Liver (tissue), 9 donors: Measurements from ENCODE around the gene SRPK1. TPM values are rescaled to one million over a fixed set of nuclear protein-coding genes. Genes with fewer than 3 reads are reported as not detected.

Source experiments
- DNase-seq: peaks from one replicate; pipeline ENCODE4 v3.0.0-alpha.2; 2017; ENCODE audit warnings: low spot score
- H3K27ac ChIP-seq, 2 donors: one replicate each; pipeline ENCODE4 v1.7.0; 2013; ENCODE audit warnings: inconsistent platforms in 2 of 2, low read length in 2 of 2, control low read depth in 1 of 2, low read depth in 1 of 2, mild to moderate bottlenecking in 1 of 2
- H3K27me3 ChIP-seq, 4 donors: one replicate each; pipeline versions ENCODE4 v1.6.1 to v1.7.0; 2013; ENCODE audit warnings: low read length in 3 of 4, inconsistent platforms in 1 of 4, mild to moderate bottlenecking in 1 of 4, moderate library complexity in 1 of 4; ENCODE audit not compliant: control insufficient read depth in 4 of 4, insufficient read depth in 4 of 4
- H3K36me3 ChIP-seq, 4 donors: one replicate each; pipeline versions ENCODE4 v1.6.1 to v1.7.0; 2013; ENCODE audit warnings: low read length in 3 of 4, mild to moderate bottlenecking in 3 of 4, low read depth in 1 of 4, moderate library complexity in 1 of 4; ENCODE audit not compliant: control insufficient read depth in 4 of 4, insufficient read depth in 3 of 4
- H3K4me1 ChIP-seq, 4 donors: one replicate each; pipeline versions ENCODE4 v1.6.1 to v1.7.0; 2013; ENCODE audit warnings: low read length in 3 of 4, mild to moderate bottlenecking in 3 of 4, moderate library complexity in 1 of 4; ENCODE audit not compliant: control insufficient read depth in 4 of 4, insufficient read depth in 4 of 4
- H3K4me3 ChIP-seq, 3 donors: one replicate each; pipeline versions ENCODE4 v1.6.1 to v1.7.0; 2013; ENCODE audit warnings: low read length in 3 of 3, control low read depth in 1 of 3, low read depth in 1 of 3, mild to moderate bottlenecking in 1 of 3
- H3K9ac ChIP-seq, 2 donors: one replicate each; pipeline ENCODE4 v1.7.0; 2013; ENCODE audit warnings: low read length in 2 of 2, mild to moderate bottlenecking in 2 of 2, moderate library complexity in 2 of 2, control low read depth in 1 of 2, low read depth in 1 of 2
- H3K9me3 ChIP-seq, 4 donors: one replicate each; pipeline versions ENCODE4 v1.6.1 to v1.7.0; 2013; ENCODE audit warnings: low read length in 3 of 4; ENCODE audit not compliant: control insufficient read depth in 4 of 4
- FOXA2 ChIP-seq: IDR thresholded peaks from 2 replicates; pipeline ENCODE4 v1.6.1; 2016; ENCODE audit warnings: antibody characterized with exemption
- HNF4G ChIP-seq: IDR thresholded peaks from 2 replicates; pipeline ENCODE4 v1.6.1; 2016; ENCODE audit warnings: antibody characterized with exemption
- JUND ChIP-seq, 2 donors: IDR thresholded peaks; 2 replicates each; pipeline ENCODE4 v1.6.1; 2016; ENCODE audit warnings: antibody characterized with exemption in 2 of 2
- NR2F2 ChIP-seq: IDR thresholded peaks from 2 replicates; pipeline ENCODE4 v1.6.1; 2016; ENCODE audit warnings: antibody characterized with exemption
- RAD21 ChIP-seq, 2 donors: IDR thresholded peaks; 2 replicates each; pipeline ENCODE4 v1.6.1; 2016; ENCODE audit warnings: antibody characterized with exemption in 2 of 2, mild to moderate bottlenecking in 2 of 2
- SP1 ChIP-seq: IDR thresholded peaks from 2 replicates; pipeline ENCODE4 v1.6.1; 2018; ENCODE audit warnings: antibody characterized with exemption, mild to moderate bottlenecking
- ZBTB33 ChIP-seq: IDR thresholded peaks from 2 replicates; pipeline ENCODE4 v1.6.1; 2016; ENCODE audit warnings: antibody characterized with exemption
- WGBS: extraction: QIAGEN DNeasy Blood & Tissue Kit; methylation state at CpG from one replicate; pipeline ENCODE4 v1.1.7; 2013; 5-methylcytosine and 5-hydroxymethylcytosine counted together
- polyA plus RNA-seq, 2 donors: library from polyadenylated mRNA; stranded (reverse) in 1 of 2; unstranded in 1 of 2; fragments of 200-250 nt in 1 of 2; fragments of >200 nt in 1 of 2; fragmentation: Nextera tagmentation in 1 of 2; extraction: Ambion mirVana in 1 of 2; gene quantifications; one replicate each; pipeline versions ENCODE4 v1.2.1 to v1.2.3, GENCODE V29; 2013 to 2015
- total RNA-seq, 2 donors: library from RNA; depleted of rRNA; stranded (reverse); fragments of >200 nt; gene quantifications; one replicate each; pipeline ENCODE4 v1.2.3, GENCODE V29; 2014
- TF ChIP-seq, protein P1 (sequence below): fragments of 150-350 bp; IDR thresholded peaks from 2 replicates; pipeline ENCODE4 v1.5.1; 2017; ENCODE audit warnings: improper control_type of control experiment, low read depth, low read length; ENCODE audit not compliant: missing input control
- TF ChIP-seq, protein P2 (sequence below): IDR thresholded peaks from 2 replicates; pipeline ENCODE4 v1.6.1; 2016; ENCODE audit warnings: antibody characterized with exemption
- TF ChIP-seq, protein P3 (sequence below): IDR thresholded peaks from 2 replicates; pipeline ENCODE4 v1.6.1; 2016; ENCODE audit warnings: antibody characterized with exemption, mild to moderate bottlenecking
- donor health status: healthy.
- donor health status: healthy.
- donor health status: healthy.
- donor health status: healthy.
- donor health status: healthy.

The SRPK1 gene
- total and polyA plus RNA-seq, 4 donors: 11.9 to 41.2 (median 32.9) TPM

DNA sequence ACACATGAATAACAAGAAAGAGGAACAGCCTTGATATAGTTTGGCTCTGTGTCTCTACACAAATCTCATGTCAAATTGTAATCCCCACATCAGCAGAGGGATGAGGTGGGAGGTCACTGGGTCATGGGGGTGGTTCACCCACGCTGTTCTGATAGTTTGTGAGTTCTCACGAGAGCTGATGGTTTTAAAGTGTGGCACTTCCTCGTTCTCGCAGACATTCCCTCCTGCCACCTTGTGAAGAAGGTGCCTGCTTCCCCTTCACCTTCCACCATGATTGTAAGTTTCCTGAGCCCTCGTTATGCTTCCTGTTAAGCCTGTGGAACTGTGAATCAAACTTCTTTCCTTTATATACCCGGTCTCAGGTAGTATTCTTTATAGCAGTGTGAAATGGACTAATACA lies 13.1 kb downstream of the SRPK1 start:
- Histone ChIP-seq H3K4me3 (no peak overlapping the region), H3K36me3 (peaks cover 0 to 7% (median 2%) of the 10 kb centered on the region in 4 donors), H3K9me3 (peaks cover 2 to 5% (median 4%) of the 10 kb centered on the region in 4 donors), H3K27ac (no peak overlapping the region), H3K4me1 (no peaks in the 10 kb centered on the region), H3K9ac (no peak overlapping the region), H3K27me3 (no peaks in the 10 kb centered on the region)
- TF ChIP-seq HNF4G: no peak
- TF ChIP-seq JUND (IDR thresholded peaks at IDR 0.05): no peak
- TF ChIP-seq RAD21 (IDR thresholded peaks at IDR 0.05): no peak
- TF ChIP-seq, protein P1, sequence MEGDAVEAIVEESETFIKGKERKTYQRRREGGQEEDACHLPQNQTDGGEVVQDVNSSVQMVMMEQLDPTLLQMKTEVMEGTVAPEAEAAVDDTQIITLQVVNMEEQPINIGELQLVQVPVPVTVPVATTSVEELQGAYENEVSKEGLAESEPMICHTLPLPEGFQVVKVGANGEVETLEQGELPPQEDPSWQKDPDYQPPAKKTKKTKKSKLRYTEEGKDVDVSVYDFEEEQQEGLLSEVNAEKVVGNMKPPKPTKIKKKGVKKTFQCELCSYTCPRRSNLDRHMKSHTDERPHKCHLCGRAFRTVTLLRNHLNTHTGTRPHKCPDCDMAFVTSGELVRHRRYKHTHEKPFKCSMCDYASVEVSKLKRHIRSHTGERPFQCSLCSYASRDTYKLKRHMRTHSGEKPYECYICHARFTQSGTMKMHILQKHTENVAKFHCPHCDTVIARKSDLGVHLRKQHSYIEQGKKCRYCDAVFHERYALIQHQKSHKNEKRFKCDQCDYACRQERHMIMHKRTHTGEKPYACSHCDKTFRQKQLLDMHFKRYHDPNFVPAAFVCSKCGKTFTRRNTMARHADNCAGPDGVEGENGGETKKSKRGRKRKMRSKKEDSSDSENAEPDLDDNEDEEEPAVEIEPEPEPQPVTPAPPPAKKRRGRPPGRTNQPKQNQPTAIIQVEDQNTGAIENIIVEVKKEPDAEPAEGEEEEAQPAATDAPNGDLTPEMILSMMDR: no peak
- TF ChIP-seq SP1: no peak
- TF ChIP-seq ZBTB33: no peak
- no peak for DNase-seq
- WGBS: 88% methylated on average over 6 of the region's 6 CpGs

GRCh38 chr6:35906499-35906846 lies 14.4 kb downstream of the SRPK1 start:
- Histone ChIP-seq H3K9ac (no peak overlapping the region), H3K27ac (no peak overlapping the region), H3K4me3 (no peak overlapping the region), H3K9me3 (peaks cover 2 to 5% (median 4%) of the 10 kb centered on the region in 4 donors), H3K36me3 (peaks cover 0 to 7% (median 2%) of the 10 kb centered on the region in 4 donors), H3K4me1 (no peaks in the 10 kb centered on the region), H3K27me3 (no peaks in the 10 kb centered on the region)
- TF ChIP-seq NR2F2 (no peak), HNF4G (no peak)
- TF ChIP-seq, protein P2, sequence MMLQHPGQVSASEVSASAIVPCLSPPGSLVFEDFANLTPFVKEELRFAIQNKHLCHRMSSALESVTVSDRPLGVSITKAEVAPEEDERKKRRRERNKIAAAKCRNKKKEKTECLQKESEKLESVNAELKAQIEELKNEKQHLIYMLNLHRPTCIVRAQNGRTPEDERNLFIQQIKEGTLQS: no peak
- TF ChIP-seq, protein P3, sequence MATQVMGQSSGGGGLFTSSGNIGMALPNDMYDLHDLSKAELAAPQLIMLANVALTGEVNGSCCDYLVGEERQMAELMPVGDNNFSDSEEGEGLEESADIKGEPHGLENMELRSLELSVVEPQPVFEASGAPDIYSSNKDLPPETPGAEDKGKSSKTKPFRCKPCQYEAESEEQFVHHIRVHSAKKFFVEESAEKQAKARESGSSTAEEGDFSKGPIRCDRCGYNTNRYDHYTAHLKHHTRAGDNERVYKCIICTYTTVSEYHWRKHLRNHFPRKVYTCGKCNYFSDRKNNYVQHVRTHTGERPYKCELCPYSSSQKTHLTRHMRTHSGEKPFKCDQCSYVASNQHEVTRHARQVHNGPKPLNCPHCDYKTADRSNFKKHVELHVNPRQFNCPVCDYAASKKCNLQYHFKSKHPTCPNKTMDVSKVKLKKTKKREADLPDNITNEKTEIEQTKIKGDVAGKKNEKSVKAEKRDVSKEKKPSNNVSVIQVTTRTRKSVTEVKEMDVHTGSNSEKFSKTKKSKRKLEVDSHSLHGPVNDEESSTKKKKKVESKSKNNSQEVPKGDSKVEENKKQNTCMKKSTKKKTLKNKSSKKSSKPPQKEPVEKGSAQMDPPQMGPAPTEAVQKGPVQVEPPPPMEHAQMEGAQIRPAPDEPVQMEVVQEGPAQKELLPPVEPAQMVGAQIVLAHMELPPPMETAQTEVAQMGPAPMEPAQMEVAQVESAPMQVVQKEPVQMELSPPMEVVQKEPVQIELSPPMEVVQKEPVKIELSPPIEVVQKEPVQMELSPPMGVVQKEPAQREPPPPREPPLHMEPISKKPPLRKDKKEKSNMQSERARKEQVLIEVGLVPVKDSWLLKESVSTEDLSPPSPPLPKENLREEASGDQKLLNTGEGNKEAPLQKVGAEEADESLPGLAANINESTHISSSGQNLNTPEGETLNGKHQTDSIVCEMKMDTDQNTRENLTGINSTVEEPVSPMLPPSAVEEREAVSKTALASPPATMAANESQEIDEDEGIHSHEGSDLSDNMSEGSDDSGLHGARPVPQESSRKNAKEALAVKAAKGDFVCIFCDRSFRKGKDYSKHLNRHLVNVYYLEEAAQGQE: no peak
- no peak for DNase-seq
- 84% methylated on average over 2 of the region's 2 CpGs for WGBS

DNA sequence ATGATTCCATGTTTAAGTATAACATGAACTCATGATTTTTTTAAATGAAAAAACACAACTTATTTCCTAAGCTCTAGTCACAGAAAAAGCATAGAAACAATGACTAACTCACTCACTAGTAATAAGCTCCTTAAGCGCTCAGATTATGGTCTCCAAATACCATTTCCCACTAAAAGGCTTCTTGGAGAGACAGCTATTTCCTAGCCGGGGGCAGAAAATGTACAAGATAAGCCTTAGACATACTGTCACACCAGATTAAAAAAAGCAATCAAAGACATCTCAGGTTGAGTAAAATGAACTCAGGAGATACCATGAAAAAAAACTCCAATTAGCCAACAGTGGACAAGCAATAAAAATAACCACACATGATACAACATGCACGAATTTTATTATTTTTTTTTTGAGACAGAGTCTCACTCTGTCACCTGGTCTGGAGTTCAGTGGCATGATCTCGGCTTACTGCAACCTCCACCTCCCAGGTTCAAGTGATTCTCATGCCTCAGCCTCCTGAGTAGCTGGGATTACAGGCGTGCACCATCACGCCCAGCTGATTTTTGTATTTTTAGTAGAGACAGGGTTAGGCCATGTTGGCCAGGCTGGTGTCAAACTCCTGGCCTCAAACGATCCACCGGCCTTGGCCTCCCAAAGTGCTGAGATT lies 14.9 kb downstream of the SRPK1 start:
- TF ChIP-seq FOXA2: no peak
- Histone ChIP-seq H3K27me3 (no peaks in the 10 kb centered on the region), H3K4me1 (no peaks in the 10 kb centered on the region), H3K9me3 (peaks cover 2 to 5% (median 4%) of the 10 kb centered on the region in 4 donors), H3K9ac (no peak overlapping the region), H3K27ac (no peak overlapping the region), H3K4me3 (no peak overlapping the region), H3K36me3 (peaks cover 0 to 7% (median 2%) of the 10 kb centered on the region in 4 donors)
- WGBS: 90% methylated on average over 8 of the region's 8 CpGs
- no peak for DNase-seq
